ENCODE results near the gene XYLT1.

Gene XYLT1

DNA sequence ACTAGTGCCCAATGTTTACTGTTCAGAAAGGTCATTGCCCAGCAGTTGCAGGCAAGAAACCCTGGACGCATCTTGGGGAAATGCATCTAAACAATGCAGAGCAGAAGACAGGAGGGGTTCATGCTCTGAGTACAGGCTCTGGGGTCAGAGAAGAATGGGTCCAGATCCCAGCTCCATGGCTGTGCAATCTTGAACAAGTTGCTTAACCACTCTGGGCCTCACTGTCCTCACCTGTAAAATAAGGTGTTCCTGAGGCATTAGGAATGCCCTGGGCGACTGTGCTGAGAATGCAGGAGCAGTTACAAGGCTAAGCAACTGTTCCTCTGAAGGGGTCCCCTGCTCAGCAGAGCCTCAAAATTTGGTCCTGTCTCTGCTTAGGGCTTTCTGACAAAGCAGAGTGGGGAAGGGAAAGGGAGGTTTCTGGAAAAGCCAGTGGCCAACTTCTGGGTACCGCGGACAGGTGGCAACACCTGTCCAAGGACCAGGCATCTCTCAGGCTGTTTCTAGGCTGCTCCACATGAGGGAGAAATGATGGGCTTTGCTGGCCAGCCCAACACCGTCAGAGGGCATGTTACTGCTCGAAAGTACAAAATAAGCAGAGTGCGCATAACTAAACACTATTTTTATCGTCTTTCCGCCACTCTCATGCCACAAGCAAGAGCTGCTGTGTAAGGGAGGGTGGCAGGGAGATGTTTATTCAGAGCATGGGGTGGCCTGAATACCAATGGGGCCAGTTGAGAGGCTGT lies 176.8 kb downstream of the XYLT1 start:
- no peak overlapping the region for H3K27ac ChIP-seq
- CTCF ChIA-PET, result no interaction called here
- POLR2A ChIA-PET (ENCODE audit: low non-redundant PET), result no interaction called here
- TF ChIP-seq CTCF (conservative IDR thresholded peaks at IDR 0.05; ENCODE audit: low read depth), result no peak
- no peak for DNase-seq (ENCODE audit: low spot score)

GRCh38 chr16:17291289-17291688 lies 179.5 kb downstream of the XYLT1 start:
- CTCF ChIA-PET, result no interaction called here
- no peak for DNase-seq (ENCODE audit: low spot score)
- no peak overlapping the region for H3K27ac ChIP-seq
- no peak for TF ChIP-seq CTCF (conservative IDR thresholded peaks at IDR 0.05; ENCODE audit: low read depth)
- POLR2A ChIA-PET (ENCODE audit: low non-redundant PET), result no interaction called here

- DNase-seq (ENCODE audit: low spot score), result no peak
- ChIA-PET CTCF (no interaction called here), POLR2A (ENCODE audit: low non-redundant PET) (interaction anchor here (0.6 kb wide), 1 partner anchor 23 kb away, joined by 3 read pairs; no protein-coding TSS in a partner anchor)
- H3K27ac ChIP-seq, result no peak overlapping the region
- no peak for TF ChIP-seq CTCF (conservative IDR thresholded peaks at IDR 0.05; ENCODE audit: low read depth)
Measured at GRCh38 chr16:17289674-17290635, 180.8 kb downstream of the XYLT1 start.

- ChIA-PET CTCF (no interaction called here), POLR2A (ENCODE audit: low non-redundant PET) (no interaction called here)
- TF ChIP-seq CTCF (conservative IDR thresholded peaks at IDR 0.05; ENCODE audit: low read depth), result no peak
- no peak for DNase-seq (ENCODE audit: low spot score)
- H3K27ac ChIP-seq, result no peak overlapping the region
Measured at GRCh38 chr16:17289050-17289449, 181.7 kb downstream of the XYLT1 start.

GRCh38 chr16:17287166-17287800 lies 183.5 kb downstream of the XYLT1 start:
- no peak for TF ChIP-seq CTCF (conservative IDR thresholded peaks at IDR 0.05; ENCODE audit: low read depth)
- POLR2A ChIA-PET (ENCODE audit: low non-redundant PET), result no interaction called here
- no peak for DNase-seq (ENCODE audit: low spot score)
- CTCF ChIA-PET, result interaction anchor here (0.9 kb wide), 1 partner anchor 9 kb away, joined by 3 read pairs; no protein-coding TSS in a partner anchor
- no peak overlapping the region for H3K27ac ChIP-seq

DNA sequence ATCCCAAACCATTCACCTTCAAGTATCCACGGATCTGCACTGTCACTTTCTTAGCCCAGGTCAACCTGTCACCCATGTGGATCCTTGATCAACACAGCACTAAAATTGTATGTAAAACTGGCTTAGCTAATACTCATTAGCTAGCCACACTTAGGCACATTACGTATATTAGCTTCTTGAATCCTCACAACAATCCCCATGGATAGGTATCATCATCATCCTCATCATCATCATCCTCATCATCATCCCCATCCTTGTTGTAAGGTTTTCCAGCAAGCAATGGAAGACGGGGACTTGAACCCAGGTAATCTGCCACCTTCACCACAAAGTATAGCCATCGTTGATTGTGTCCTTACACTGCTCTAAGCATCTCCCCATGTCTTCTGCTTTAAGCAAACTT lies 184.3 kb downstream of the XYLT1 start:
- ChIA-PET POLR2A (ENCODE audit: low non-redundant PET) (no interaction called here), CTCF (no interaction called here)
- no peak for TF ChIP-seq CTCF (conservative IDR thresholded peaks at IDR 0.05; ENCODE audit: low read depth)
- DNase-seq (ENCODE audit: low spot score), result no peak
- no peak overlapping the region for H3K27ac ChIP-seq
